ENCODE results near the gene ADARB2. TPM values are rescaled to one million over a fixed set of nuclear protein-coding genes. Genes with fewer than 3 reads are reported as not detected.

ADARB2 gene
- total RNA-seq, 1 donor from 2014 or later, result 1.8 TPM

- TF ChIP-seq CTCF (conservative IDR thresholded peaks at IDR 0.05), result no peak
- Mint-ChIP-seq H3K27ac (ENCODE audit: unreplicated experiment) (peak overlapping the region; percentile 70), H3K27me3 (ENCODE audit: low read depth) (no peaks in the 10 kb centered on the region), H3K4me3 (no peak overlapping the region), H3K36me3 (ENCODE audit: low read depth) (no peaks in the 10 kb centered on the region), H3K4me1 (peaks cover 8% of the 10 kb centered on the region), H3K9me3 (no peaks in the 10 kb centered on the region)
- no peak for DNase-seq (ENCODE audit: low read depth, low spot score)
Observed at GRCh38 chr10:1369665-1370064, 367.7 kb downstream of the ADARB2 start.

- no peak overlapping the region for H3K27ac Mint-ChIP-seq (ENCODE audit: unreplicated experiment)
- H3K4me1 Mint-ChIP-seq, result peaks cover 8% of the 10 kb centered on the region
- H3K9me3 Mint-ChIP-seq, result no peaks in the 10 kb centered on the region
- TF ChIP-seq CTCF (conservative IDR thresholded peaks at IDR 0.05), result no peak
- DNase-seq (ENCODE audit: low read depth, low spot score), result no peak
- no peak overlapping the region for H3K4me3 Mint-ChIP-seq
- no peaks in the 10 kb centered on the region for H3K27me3 Mint-ChIP-seq (ENCODE audit: low read depth)
- H3K36me3 Mint-ChIP-seq (ENCODE audit: low read depth), result no peaks in the 10 kb centered on the region
Observed at GRCh38 chr10:1369197-1369596, 368.1 kb downstream of the ADARB2 start.

- Mint-ChIP-seq H3K27me3 (ENCODE audit: low read depth) (no peaks in the 10 kb centered on the region), H3K4me3 (no peak overlapping the region)
- TF ChIP-seq CTCF (conservative IDR thresholded peaks at IDR 0.05), result peak; percentile 74
Observed at GRCh38 chr10:1368842-1369171, 368.5 kb downstream of the ADARB2 start.

GRCh38 chr10:1367938-1368841 is 369.1 kb downstream of the ADARB2 start:
- Mint-ChIP-seq H3K4me3 (no peak overlapping the region), H3K9me3 (no peaks in the 10 kb centered on the region), H3K27me3 (ENCODE audit: low read depth) (no peaks in the 10 kb centered on the region), H3K4me1 (peaks cover 8% of the 10 kb centered on the region), H3K27ac (ENCODE audit: unreplicated experiment) (peak overlapping the region; percentile 43), H3K36me3 (ENCODE audit: low read depth) (no peaks in the 10 kb centered on the region)
- no peak for DNase-seq (ENCODE audit: low read depth, low spot score)
- no peak for TF ChIP-seq CTCF (conservative IDR thresholded peaks at IDR 0.05)

More at GRCh38 chr10:1368842-1369171, 368.5 kb downstream of the ADARB2 start:
- H3K4me1 Mint-ChIP-seq, result peaks cover 8% of the 10 kb centered on the region
- peak; percentile 49 for DNase-seq (ENCODE audit: low read depth, low spot score)
- no peak overlapping the region for H3K27ac Mint-ChIP-seq (ENCODE audit: unreplicated experiment)
- H3K36me3 Mint-ChIP-seq (ENCODE audit: low read depth), result no peaks in the 10 kb centered on the region
- no peaks in the 10 kb centered on the region for H3K9me3 Mint-ChIP-seq

GRCh38 chr10:1366811-1367425 is 370.4 kb downstream of the ADARB2 start:
- H3K4me1 Mint-ChIP-seq, result peaks cover 9% of the 10 kb centered on the region
- no peak for TF ChIP-seq CTCF (conservative IDR thresholded peaks at IDR 0.05)
- DNase-seq (ENCODE audit: low read depth, low spot score), result no peak
- no peaks in the 10 kb centered on the region for H3K36me3 Mint-ChIP-seq (ENCODE audit: low read depth)
- H3K27me3 Mint-ChIP-seq (ENCODE audit: low read depth), result no peaks in the 10 kb centered on the region
- no peak overlapping the region for H3K27ac Mint-ChIP-seq (ENCODE audit: unreplicated experiment)
- H3K4me3 Mint-ChIP-seq, result no peak overlapping the region
- H3K9me3 Mint-ChIP-seq, result no peaks in the 10 kb centered on the region
